Measurements from ENCODE around the gene A1BG. TPM values are rescaled to one million over a fixed set of nuclear protein-coding genes. Genes with fewer than 3 reads are reported as not detected.

The A1BG gene
- total and polyA plus RNA-seq, 2 of the 13 experiments (the other 11 are each of a cell fraction or from before 2014, with no cell fraction given), result 14.7 to 41.4 TPM

GRCh38 chr19:58352760-58353671 is at the start of gene A1BG (continued):
- TF ChIP-seq ZNF281 (CRISPR knock-in tag; IDR thresholded peaks at IDR 0.05; ENCODE audit: borderline replicate concordance), result peak; percentile 86
- no peak for TF ChIP-seq ATM (IDR thresholded peaks at IDR 0.05; ENCODE audit: borderline replicate concordance)
- TF ChIP-seq TFDP2 (CRISPR knock-in tag; IDR thresholded peaks at IDR 0.05), result no peak
- TF ChIP-seq ZSCAN22 (CRISPR knock-in tag; IDR thresholded peaks at IDR 0.05), result no peak
- no peak for TF ChIP-seq DDIT3 (CRISPR knock-in tag; IDR thresholded peaks at IDR 0.05)
- peak; percentile 27 for TF ChIP-seq ARID5B (CRISPR knock-in tag; IDR thresholded peaks at IDR 0.05)
- no peak for TF ChIP-seq SSRP1 (CRISPR knock-in tag; IDR thresholded peaks at IDR 0.05)
- TF ChIP-seq, protein P1, sequence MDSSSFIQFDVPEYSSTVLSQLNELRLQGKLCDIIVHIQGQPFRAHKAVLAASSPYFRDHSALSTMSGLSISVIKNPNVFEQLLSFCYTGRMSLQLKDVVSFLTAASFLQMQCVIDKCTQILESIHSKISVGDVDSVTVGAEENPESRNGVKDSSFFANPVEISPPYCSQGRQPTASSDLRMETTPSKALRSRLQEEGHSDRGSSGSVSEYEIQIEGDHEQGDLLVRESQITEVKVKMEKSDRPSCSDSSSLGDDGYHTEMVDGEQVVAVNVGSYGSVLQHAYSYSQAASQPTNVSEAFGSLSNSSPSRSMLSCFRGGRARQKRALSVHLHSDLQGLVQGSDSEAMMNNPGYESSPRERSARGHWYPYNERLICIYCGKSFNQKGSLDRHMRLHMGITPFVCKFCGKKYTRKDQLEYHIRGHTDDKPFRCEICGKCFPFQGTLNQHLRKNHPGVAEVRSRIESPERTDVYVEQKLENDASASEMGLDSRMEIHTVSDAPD (CRISPR knock-in tag; IDR thresholded peaks at IDR 0.05), result no peak
- no peak for TF ChIP-seq ZNF430 (CRISPR knock-in tag; IDR thresholded peaks at IDR 0.05)
- TF ChIP-seq, protein P2, sequence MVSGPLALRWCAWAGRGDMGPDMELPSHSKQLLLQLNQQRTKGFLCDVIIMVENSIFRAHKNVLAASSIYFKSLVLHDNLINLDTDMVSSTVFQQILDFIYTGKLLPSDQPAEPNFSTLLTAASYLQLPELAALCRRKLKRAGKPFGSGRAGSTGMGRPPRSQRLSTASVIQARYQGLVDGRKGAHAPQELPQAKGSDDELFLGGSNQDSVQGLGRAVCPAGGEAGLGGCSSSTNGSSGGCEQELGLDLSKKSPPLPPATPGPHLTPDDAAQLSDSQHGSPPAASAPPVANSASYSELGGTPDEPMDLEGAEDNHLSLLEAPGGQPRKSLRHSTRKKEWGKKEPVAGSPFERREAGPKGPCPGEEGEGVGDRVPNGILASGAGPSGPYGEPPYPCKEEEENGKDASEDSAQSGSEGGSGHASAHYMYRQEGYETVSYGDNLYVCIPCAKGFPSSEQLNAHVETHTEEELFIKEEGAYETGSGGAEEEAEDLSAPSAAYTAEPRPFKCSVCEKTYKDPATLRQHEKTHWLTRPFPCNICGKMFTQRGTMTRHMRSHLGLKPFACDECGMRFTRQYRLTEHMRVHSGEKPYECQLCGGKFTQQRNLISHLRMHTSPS (CRISPR knock-in tag; IDR thresholded peaks at IDR 0.05; ENCODE audit: low read depth), result no peak
- TF ChIP-seq KDM4B (CRISPR knock-in tag; IDR thresholded peaks at IDR 0.05), result no peak
- TF ChIP-seq HOXD1 (CRISPR knock-in tag; IDR thresholded peaks at IDR 0.05), result no peak
- peak in 1 of 2 experiments; percentile 65; a peak in 1 of 4 replicates for TF ChIP-seq EP300 (IDR thresholded peaks at IDR 0.05; ENCODE audit: low read depth in 2 of 2, low read length in 2 of 2)
- no peak; the same call in 1 of the 2 replicates for TF ChIP-seq EP300 (CRISPR knock-in tag; IDR thresholded peaks at IDR 0.05; ENCODE audit: borderline replicate concordance)
- no peak for TF ChIP-seq SP1 (IDR thresholded peaks at IDR 0.05)
- TF ChIP-seq SP1 (CRISPR knock-in tag; IDR thresholded peaks at IDR 0.05), result no peak
- TF ChIP-seq PTBP1 (IDR thresholded peaks at IDR 0.05; ENCODE audit: low read depth, low read length, poor library complexity, severe bottlenecking), result no peak
- peak; percentile 60 for TF ChIP-seq FOXA3 (CRISPR knock-in tag; IDR thresholded peaks at IDR 0.05)
